Measurements from ENCODE around the gene C11orf42.

C11orf42 gene

GRCh38 chr11:6224421-6224820, 19.1 kb downstream of the C11orf42 start:
- TF ChIP-seq CTCF (IDR thresholded peaks at IDR 0.05; ENCODE audit: low read depth, low read length): no peak
- Histone ChIP-seq H3K4me3 (ENCODE audit: low read depth, low read length) (no peak overlapping the region), H3K27ac (no peak overlapping the region), H3K36me3 (peaks cover 43% of the 10 kb centered on the region), H3K27me3 (ENCODE audit: insufficient read depth, low read depth, severe bottlenecking) (no peaks in the 10 kb centered on the region), H3K9me3 (ENCODE audit: severe bottlenecking) (no peaks in the 10 kb centered on the region)
- DNase-seq: no peak

- H3K36me3 ChIP-seq: peaks cover 37% of the 10 kb centered on the region
- no peaks in the 10 kb centered on the region for H3K9me3 ChIP-seq (ENCODE audit: severe bottlenecking)
- no peaks in the 10 kb centered on the region for H3K27me3 ChIP-seq (ENCODE audit: insufficient read depth, low read depth, severe bottlenecking)
Measured at GRCh38 chr11:6225024-6225423, 19.7 kb downstream of the C11orf42 start.

GRCh38 chr11:6225896-6226295, 20.5 kb downstream of the C11orf42 start:
- Histone ChIP-seq H3K9me3 (ENCODE audit: severe bottlenecking) (no peaks in the 10 kb centered on the region), H3K36me3 (peaks cover 29% of the 10 kb centered on the region), H3K4me3 (ENCODE audit: low read depth, low read length) (no peak overlapping the region), H3K27ac (no peak overlapping the region), H3K27me3 (ENCODE audit: insufficient read depth, low read depth, severe bottlenecking) (no peaks in the 10 kb centered on the region)
- no peak for TF ChIP-seq CTCF (IDR thresholded peaks at IDR 0.05; ENCODE audit: low read depth, low read length)
- DNase-seq: no peak

More at GRCh38 chr11:6225024-6225423, 19.7 kb downstream of the C11orf42 start:
- no peak for DNase-seq
- no peak for TF ChIP-seq CTCF (IDR thresholded peaks at IDR 0.05; ENCODE audit: low read depth, low read length)
- no peak overlapping the region for H3K4me3 ChIP-seq (ENCODE audit: low read depth, low read length)
- no peak overlapping the region for H3K27ac ChIP-seq

- Histone ChIP-seq H3K36me3 (peaks cover 7% of the 10 kb centered on the region), H3K27me3 (ENCODE audit: insufficient read depth, low read depth, severe bottlenecking) (no peaks in the 10 kb centered on the region), H3K9me3 (ENCODE audit: severe bottlenecking) (no peaks in the 10 kb centered on the region), H3K27ac (no peak overlapping the region), H3K4me3 (ENCODE audit: low read depth, low read length) (no peak overlapping the region)
- no peak for DNase-seq
- no peak for TF ChIP-seq CTCF (IDR thresholded peaks at IDR 0.05; ENCODE audit: low read depth, low read length)
Measured at GRCh38 chr11:6228520-6228919, 23.2 kb downstream of the C11orf42 start.

GRCh38 chr11:6229911-6230310, 24.6 kb downstream of the C11orf42 start:
- H3K27ac ChIP-seq: no peak overlapping the region
- H3K9me3 ChIP-seq (ENCODE audit: severe bottlenecking): no peaks in the 10 kb centered on the region
- no peak overlapping the region for H3K4me3 ChIP-seq (ENCODE audit: low read depth, low read length)

More at GRCh38 chr11:6229911-6230310, 24.6 kb downstream of the C11orf42 start:
- Histone ChIP-seq H3K27me3 (ENCODE audit: insufficient read depth, low read depth, severe bottlenecking) (no peaks in the 10 kb centered on the region), H3K36me3 (no peaks in the 10 kb centered on the region; the same call in 1 of the 2 replicates)
- DNase-seq: no peak
- no peak for TF ChIP-seq CTCF (IDR thresholded peaks at IDR 0.05; ENCODE audit: low read depth, low read length)

Measured in WERI-Rb-1 (cell line).